ENCODE measurements around the gene IRF6. TPM values are rescaled to one million over a fixed set of nuclear protein-coding genes. Genes with fewer than 3 reads are reported as not detected.

Gene IRF6
- polyA plus RNA-seq, 1 donor from 2014 or later = not detected

- TF ChIP-seq POLR2AphosphoS5 (IDR thresholded peaks at IDR 0.05) (no peak), EP300 (conservative IDR thresholded peaks at IDR 0.05; ENCODE audit: poor library complexity, severe bottlenecking) (no peak), SMC3 (conservative IDR thresholded peaks at IDR 0.05; ENCODE audit: poor library complexity) (no peak), CTCF (IDR thresholded peaks at IDR 0.05; ENCODE audit: poor library complexity, severe bottlenecking) (no peak), REST (IDR thresholded peaks at IDR 0.05; ENCODE audit: borderline replicate concordance) (no peak), EZH2 (IDR thresholded peaks at IDR 0.05; ENCODE audit: borderline replicate concordance, insufficient read depth, low read length, poor library complexity, severe bottlenecking) (no peak), MXI1 (conservative IDR thresholded peaks at IDR 0.05; ENCODE audit: poor library complexity, severe bottlenecking) (no peak), RAD21 (conservative IDR thresholded peaks at IDR 0.05) (no peak), TAF1 (IDR thresholded peaks at IDR 0.05; ENCODE audit: low read depth) (no peak)
- Histone ChIP-seq H3K36me3 (ENCODE audit: insufficient read depth, low read length) (no peaks in the 10 kb centered on the region), H3F3A (ENCODE audit: insufficient read depth, low read length, poor library complexity, severe bottlenecking) (no peaks in the 10 kb centered on the region), H3K4me3 (ENCODE audit: low read length) (no peak overlapping the region), H4K20me1 (ENCODE audit: insufficient read depth) (no peaks in the 10 kb centered on the region), H2AFZ (ENCODE audit: low read depth, low read length) (no peak overlapping the region), H3K4me2 (ENCODE audit: low read length) (no peak overlapping the region), H3K27me3 (ENCODE audit: insufficient read depth, low read depth, low read length) (peaks cover 31% of the 10 kb centered on the region), H3K9me3 (ENCODE audit: low read length) (no peaks in the 10 kb centered on the region), H3K27ac (ENCODE audit: low read length) (no peak overlapping the region), H3K9ac (ENCODE audit: low read length) (no peak overlapping the region), H3K79me2 (replicated peaks; ENCODE audit: insufficient read depth, low read length) (no peaks in the 10 kb centered on the region), H3K9me2 (ENCODE audit: insufficient read depth, low read length) (no peaks in the 10 kb centered on the region)
These were observed 1.6 kb upstream of the IRF6 start for GRCh38 chr1:209807509-209807908.

DNA sequence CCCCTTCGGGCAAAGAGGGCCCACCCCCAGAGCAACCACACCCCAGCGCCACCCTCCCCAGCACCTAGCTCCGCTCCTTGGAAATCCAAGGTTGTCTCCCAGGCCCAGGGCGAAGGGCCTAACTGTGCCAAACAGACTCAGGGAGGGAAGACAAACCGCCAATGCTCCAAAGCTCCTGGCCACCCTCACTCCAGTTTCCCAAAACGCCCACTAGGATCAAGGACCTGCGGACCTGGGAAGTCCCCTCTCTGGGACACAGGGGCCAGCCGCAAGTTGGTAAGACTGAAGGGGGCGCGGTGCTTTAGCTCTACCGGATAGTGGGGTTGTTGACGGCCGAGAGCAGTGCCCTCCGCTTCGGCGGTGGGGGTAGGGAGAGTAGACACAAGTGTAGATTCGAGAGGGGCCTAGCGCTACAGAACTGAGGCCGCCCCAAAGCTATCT, 581 bp downstream of the IRF6 start:
- Histone ChIP-seq H3K9ac (ENCODE audit: low read length) (no peak overlapping the region), H3K27ac (ENCODE audit: low read length) (no peak overlapping the region), H2AFZ (ENCODE audit: low read depth, low read length) (no peak overlapping the region), H3K4me3 (ENCODE audit: low read length) (no peak overlapping the region), H3K4me2 (ENCODE audit: low read length) (no peak overlapping the region), H3K27me3 (ENCODE audit: insufficient read depth, low read depth, low read length) (peaks cover 31% of the 10 kb centered on the region), H3K36me3 (ENCODE audit: insufficient read depth, low read length) (no peaks in the 10 kb centered on the region), H3K9me2 (ENCODE audit: insufficient read depth, low read length) (no peaks in the 10 kb centered on the region), H3F3A (ENCODE audit: insufficient read depth, low read length, poor library complexity, severe bottlenecking) (no peaks in the 10 kb centered on the region), H3K9me3 (ENCODE audit: low read length) (no peaks in the 10 kb centered on the region), H4K20me1 (ENCODE audit: insufficient read depth) (no peaks in the 10 kb centered on the region), H3K79me2 (replicated peaks; ENCODE audit: insufficient read depth, low read length) (no peaks in the 10 kb centered on the region)
- no peak for TF ChIP-seq MXI1 (conservative IDR thresholded peaks at IDR 0.05; ENCODE audit: poor library complexity, severe bottlenecking)
- TF ChIP-seq REST (IDR thresholded peaks at IDR 0.05; ENCODE audit: borderline replicate concordance) = no peak
- TF ChIP-seq POLR2AphosphoS5 (IDR thresholded peaks at IDR 0.05) = no peak
- TF ChIP-seq RAD21 (conservative IDR thresholded peaks at IDR 0.05) = no peak
- TF ChIP-seq EZH2 (IDR thresholded peaks at IDR 0.05; ENCODE audit: borderline replicate concordance, insufficient read depth, low read length, poor library complexity, severe bottlenecking) = no peak
- TF ChIP-seq CTCF (IDR thresholded peaks at IDR 0.05; ENCODE audit: poor library complexity, severe bottlenecking) = no peak
- TF ChIP-seq TAF1 (IDR thresholded peaks at IDR 0.05; ENCODE audit: low read depth) = no peak
- no peak for TF ChIP-seq EP300 (conservative IDR thresholded peaks at IDR 0.05; ENCODE audit: poor library complexity, severe bottlenecking)
- no peak for TF ChIP-seq SMC3 (conservative IDR thresholded peaks at IDR 0.05; ENCODE audit: poor library complexity)
